ENCODE measurements around the gene PGBD5.

PGBD5 gene

GRCh38 chr1:230365723-230366307 lies 60.3 kb downstream of the PGBD5 start:
- no peak for ATAC-seq
- TF ChIP-seq ZNF565 (CRISPR knock-in tag; conservative IDR thresholded peaks at IDR 0.05; ENCODE audit: low read depth) (no peak), ZFP3 (CRISPR knock-in tag; IDR thresholded peaks at IDR 0.05) (no peak), CREB5 (CRISPR knock-in tag; IDR thresholded peaks at IDR 0.05; ENCODE audit: low read depth) (no peak), OSR1 (CRISPR knock-in tag; IDR thresholded peaks at IDR 0.05) (no peak)

GRCh38 chr1:230362949-230363348 lies 63.2 kb downstream of the PGBD5 start:
- no peak for ATAC-seq
- TF ChIP-seq TCF4 (CRISPR knock-in tag; IDR thresholded peaks at IDR 0.05; ENCODE audit: borderline replicate concordance) (no peak), GLIS3 (CRISPR knock-in tag; IDR thresholded peaks at IDR 0.05) (no peak), CSRNP3 (CRISPR knock-in tag; IDR thresholded peaks at IDR 0.05) (no peak), CSDC2 (CRISPR knock-in tag; IDR thresholded peaks at IDR 0.05) (no peak), ZC3H10 (CRISPR knock-in tag; IDR thresholded peaks at IDR 0.05) (no peak), RARB (CRISPR knock-in tag; IDR thresholded peaks at IDR 0.05) (no peak), TOX (CRISPR knock-in tag; IDR thresholded peaks at IDR 0.05; ENCODE audit: borderline replicate concordance) (no peak), ZNF565 (CRISPR knock-in tag; conservative IDR thresholded peaks at IDR 0.05; ENCODE audit: low read depth) (no peak), CREB5 (CRISPR knock-in tag; IDR thresholded peaks at IDR 0.05; ENCODE audit: low read depth) (no peak), OSR1 (CRISPR knock-in tag; IDR thresholded peaks at IDR 0.05) (no peak), ZNF8 (CRISPR knock-in tag; IDR thresholded peaks at IDR 0.05) (no peak), TSHZ2 (CRISPR knock-in tag; IDR thresholded peaks at IDR 0.05) (no peak), ESRRG (CRISPR knock-in tag; IDR thresholded peaks at IDR 0.05) (no peak), PPARA (CRISPR knock-in tag; IDR thresholded peaks at IDR 0.05; ENCODE audit: borderline replicate concordance) (no peak)

- ATAC-seq, result no peak
- TF ChIP-seq TSHZ2 (CRISPR knock-in tag; IDR thresholded peaks at IDR 0.05), result no peak
- no peak for TF ChIP-seq ISL1 (CRISPR knock-in tag; IDR thresholded peaks at IDR 0.05)
- TF ChIP-seq PATZ1 (CRISPR knock-in tag; IDR thresholded peaks at IDR 0.05; ENCODE audit: borderline replicate concordance), result no peak
- TF ChIP-seq ZFP3 (CRISPR knock-in tag; IDR thresholded peaks at IDR 0.05), result no peak
- TF ChIP-seq SNAI2 (CRISPR knock-in tag; IDR thresholded peaks at IDR 0.05), result no peak
- no peak for TF ChIP-seq CSDC2 (CRISPR knock-in tag; IDR thresholded peaks at IDR 0.05)
- TF ChIP-seq ARNTL (CRISPR knock-in tag; IDR thresholded peaks at IDR 0.05; ENCODE audit: borderline replicate concordance, low read depth), result no peak
- no peak for TF ChIP-seq TOX (CRISPR knock-in tag; IDR thresholded peaks at IDR 0.05; ENCODE audit: borderline replicate concordance)
- no peak for TF ChIP-seq ZNF565 (CRISPR knock-in tag; conservative IDR thresholded peaks at IDR 0.05; ENCODE audit: low read depth)
These were observed 64.2 kb downstream of the PGBD5 start for GRCh38 chr1:230361941-230362340.

All from SK-N-SH treated with all-trans-retinoic acid at 6 μM for 48 hours (cell line).